HFFc6 (cell line): Measurements from ENCODE around the gene PPP1R12B. TPM values are rescaled to one million over a fixed set of nuclear protein-coding genes. Genes with fewer than 3 reads are reported as not detected.
"Not testable (repeated sequence)": the region's sequence is repeated elsewhere in the genome, so short reads cannot be mapped to it uniquely, and the experiment has no call there.

ENCODE experiments used
- DNase-seq: peaks from one replicate; pipeline ENCODE4 v3.0.0-alpha.2; 2018
- H3K27ac Mint-ChIP-seq: 2 replicates; pipeline ENCODE4 v1.8.0; 2020; ENCODE audit warnings: mild to moderate bottlenecking, mixed read lengths
- H3K27me3 Mint-ChIP-seq: 2 replicates; pipeline ENCODE4 v1.8.0; 2021; ENCODE audit warnings: mild to moderate bottlenecking, moderate library complexity, mixed read lengths; ENCODE audit not compliant: insufficient read depth
- H3K36me3 Mint-ChIP-seq: 2 replicates; pipeline ENCODE4 v1.8.0; 2021; ENCODE audit warnings: low read depth, mixed read lengths
- H3K4me1 Mint-ChIP-seq: 2 replicates; pipeline ENCODE4 v1.8.0; 2020; ENCODE audit warnings: low read depth, mixed read lengths
- H3K4me3 Mint-ChIP-seq: 2 replicates; pipeline ENCODE4 v1.8.0; 2020; ENCODE audit warnings: mild to moderate bottlenecking, moderate library complexity, mixed read lengths
- H3K9me3 Mint-ChIP-seq: 2 replicates; pipeline ENCODE4 v1.8.0; 2020; ENCODE audit warnings: mild to moderate bottlenecking, mixed read lengths
- total RNA-seq, 6 experiments: library from RNA; stranded (reverse); fragmentation: NEBNext Ultra II Directional; extraction: Animal tissue kit (Norgen Biotek cat#: 25700); gene quantifications; 2 replicates in 1 of 6; 3 replicates in 5 of 6; pipeline ENCODE4 v1.2.3, GENCODE V29; 2021
- TF ChIP-seq, protein P1 (sequence below): fragments of 200-600 bp; sonication (generic); IDR thresholded peaks from 2 replicates; pipeline ENCODE4 v1.5.0; 2021; ENCODE audit warnings: antibody characterized with exemption, mild to moderate bottlenecking

PPP1R12B gene
- total RNA-seq, 6 experiments from 2014 or later: 5.3 to 9.9 (median 6.9) TPM

DNA sequence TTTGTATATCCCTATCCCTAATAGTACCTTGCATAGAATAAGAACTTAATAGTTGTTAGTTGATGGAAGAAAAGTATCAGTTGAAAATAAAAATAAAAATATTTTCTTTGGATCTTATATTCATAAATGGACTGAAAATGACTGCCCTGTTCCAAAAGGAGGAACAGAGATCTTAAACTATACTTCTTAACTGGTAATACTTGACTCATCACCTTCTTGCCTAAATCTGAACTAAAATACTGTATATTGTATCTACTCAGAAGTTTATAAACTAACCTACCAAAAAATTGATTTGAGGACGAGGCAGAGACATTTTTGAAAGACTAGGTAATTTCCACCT is 182.9 kb downstream of the PPP1R12B start:
- DNase-seq: no peak
- Mint-ChIP-seq H3K9me3 (no peaks in the 10 kb centered on the region), H3K36me3 (no peaks in the 10 kb centered on the region), H3K4me1 (peaks cover 23% of the 10 kb centered on the region), H3K4me3 (peak overlapping the region; percentile 8; the same call in 1 of the 2 replicates), H3K27ac (peak overlapping the region; percentile 42), H3K27me3 (no peaks in the 10 kb centered on the region)
- TF ChIP-seq, protein P1, sequence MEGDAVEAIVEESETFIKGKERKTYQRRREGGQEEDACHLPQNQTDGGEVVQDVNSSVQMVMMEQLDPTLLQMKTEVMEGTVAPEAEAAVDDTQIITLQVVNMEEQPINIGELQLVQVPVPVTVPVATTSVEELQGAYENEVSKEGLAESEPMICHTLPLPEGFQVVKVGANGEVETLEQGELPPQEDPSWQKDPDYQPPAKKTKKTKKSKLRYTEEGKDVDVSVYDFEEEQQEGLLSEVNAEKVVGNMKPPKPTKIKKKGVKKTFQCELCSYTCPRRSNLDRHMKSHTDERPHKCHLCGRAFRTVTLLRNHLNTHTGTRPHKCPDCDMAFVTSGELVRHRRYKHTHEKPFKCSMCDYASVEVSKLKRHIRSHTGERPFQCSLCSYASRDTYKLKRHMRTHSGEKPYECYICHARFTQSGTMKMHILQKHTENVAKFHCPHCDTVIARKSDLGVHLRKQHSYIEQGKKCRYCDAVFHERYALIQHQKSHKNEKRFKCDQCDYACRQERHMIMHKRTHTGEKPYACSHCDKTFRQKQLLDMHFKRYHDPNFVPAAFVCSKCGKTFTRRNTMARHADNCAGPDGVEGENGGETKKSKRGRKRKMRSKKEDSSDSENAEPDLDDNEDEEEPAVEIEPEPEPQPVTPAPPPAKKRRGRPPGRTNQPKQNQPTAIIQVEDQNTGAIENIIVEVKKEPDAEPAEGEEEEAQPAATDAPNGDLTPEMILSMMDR: no peak

DNA sequence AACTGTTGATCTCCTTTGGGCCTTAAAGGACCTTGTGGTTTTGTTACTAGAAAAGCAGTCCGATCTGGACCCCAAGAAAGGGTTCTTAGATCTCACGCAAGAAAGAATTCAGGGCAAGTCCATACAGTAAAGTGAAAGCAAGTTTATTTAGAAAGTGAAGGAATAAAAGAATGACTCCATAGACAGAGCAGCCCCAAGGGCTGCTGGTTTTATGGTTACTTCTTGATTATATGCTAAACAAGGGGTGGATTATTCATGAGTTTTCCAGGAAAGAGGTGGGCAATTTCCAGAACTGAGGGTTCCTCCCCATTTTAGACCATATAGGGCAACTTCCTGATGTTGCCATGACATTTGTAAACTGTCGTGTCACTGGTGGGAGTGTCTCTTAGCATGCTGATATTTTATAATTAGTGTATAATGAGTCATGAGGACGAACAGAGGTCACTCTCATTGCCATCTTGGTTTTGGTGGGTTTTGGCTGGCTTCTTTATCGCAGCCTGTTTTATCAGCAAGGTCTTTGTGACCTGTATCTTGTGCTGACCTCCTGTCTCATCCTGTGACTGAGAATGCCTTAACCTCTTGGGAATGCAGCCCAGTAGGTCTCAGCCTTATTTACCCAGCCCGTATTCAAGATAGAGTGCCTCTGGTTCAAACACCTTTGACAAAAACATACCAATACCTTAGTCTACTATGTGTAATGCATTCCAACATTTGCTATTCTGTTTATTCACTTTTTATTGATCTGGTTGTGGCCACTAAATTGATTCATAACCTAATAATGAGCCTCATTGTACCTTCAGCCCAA is 183.5 kb downstream of the PPP1R12B start:
- DNase-seq: peak; percentile 49
- not testable (repeated sequence) for H3K9me3 Mint-ChIP-seq
- peak overlapping the region; percentile 8; the same call in 1 of the 2 replicates for H3K4me3 Mint-ChIP-seq

DNA sequence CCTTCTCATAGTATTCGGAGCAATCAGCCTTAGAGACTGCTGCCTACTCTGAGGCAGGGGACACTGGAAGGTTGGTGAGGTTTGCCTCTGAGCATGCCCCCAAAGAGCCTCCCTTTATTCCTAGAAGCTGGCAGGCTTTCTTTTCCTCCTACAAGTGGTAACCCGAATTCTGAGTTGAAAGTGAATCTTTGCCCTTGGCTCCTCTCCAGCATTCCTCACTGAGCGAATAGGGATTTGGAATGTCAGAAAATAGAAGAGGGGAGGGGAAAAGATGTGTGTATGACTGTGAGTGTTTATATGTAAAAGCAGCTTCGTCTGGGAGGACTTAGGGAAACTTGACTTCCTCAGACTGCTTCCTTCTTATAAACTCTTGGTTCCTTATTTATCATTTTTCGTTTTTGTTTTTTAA is 190.7 kb downstream of the PPP1R12B start:
- DNase-seq: peak; percentile 69
- Mint-ChIP-seq H3K4me1 (peaks cover 36% of the 10 kb centered on the region), H3K27ac (peak overlapping the region; percentile 71), H3K4me3 (peak overlapping the region; percentile 75)
- H3K36me3 Mint-ChIP-seq, H3K27me3 Mint-ChIP-seq, H3K9me3 Mint-ChIP-seq: not testable (repeated sequence)

More for the DNA sequence above, 183.5 kb downstream of the PPP1R12B start:
- peaks cover 23% of the 10 kb centered on the region for H3K4me1 Mint-ChIP-seq
- H3K36me3 Mint-ChIP-seq, H3K27me3 Mint-ChIP-seq: not testable (repeated sequence)
- H3K27ac Mint-ChIP-seq: peak overlapping the region; percentile 42

DNA sequence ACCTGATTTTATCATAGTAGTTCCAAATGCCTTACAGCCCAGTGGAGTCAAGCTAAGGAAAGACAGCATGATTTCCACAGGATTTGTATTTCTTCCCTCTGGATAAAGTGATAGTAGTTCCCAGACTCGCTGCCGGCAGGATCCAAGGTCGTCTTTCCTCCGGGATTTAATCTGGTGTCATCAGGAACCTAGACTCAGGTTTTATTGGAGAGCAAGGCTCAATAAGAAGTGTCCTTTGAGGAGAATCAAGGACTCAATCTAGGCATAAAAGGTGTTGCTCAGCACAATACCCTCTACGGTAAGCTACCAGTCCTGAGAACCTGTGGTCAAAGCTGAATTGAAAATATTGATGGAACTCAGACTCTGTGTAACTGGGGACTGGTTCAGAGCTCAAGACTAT is 191.1 kb downstream of the PPP1R12B start:
- Mint-ChIP-seq H3K27ac (peak overlapping the region; percentile 71), H3K4me3 (peak overlapping the region; percentile 75)

DNA sequence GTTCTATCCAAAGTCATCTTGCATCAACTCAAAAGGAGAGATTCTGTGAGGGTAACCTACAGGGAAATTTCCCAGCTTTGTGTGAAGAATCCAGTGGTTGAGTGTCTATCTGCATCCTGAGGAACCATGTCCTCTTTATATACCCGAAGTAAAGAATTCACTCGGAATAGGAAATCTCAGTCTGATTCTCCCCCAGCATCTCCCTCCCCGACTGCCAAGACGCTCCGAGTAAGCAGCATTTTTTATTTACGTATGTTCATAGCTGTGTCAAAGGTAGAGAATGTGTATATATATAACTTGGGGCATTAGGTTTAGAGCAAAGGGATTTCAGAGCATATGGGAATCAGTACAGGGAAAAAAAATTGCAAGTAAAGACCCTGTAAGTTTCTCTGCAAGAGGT is 191.5 kb downstream of the PPP1R12B start:
- Mint-ChIP-seq H3K27ac (peak overlapping the region; percentile 71; the same call in 1 of the 2 replicates), H3K36me3 (no peaks in the 10 kb centered on the region), H3K4me1 (peaks cover 36% of the 10 kb centered on the region), H3K4me3 (peak overlapping the region; percentile 75), H3K9me3 (no peaks in the 10 kb centered on the region), H3K27me3 (no peaks in the 10 kb centered on the region)
- DNase-seq: no peak
- TF ChIP-seq, protein P1: no peak

More for the DNA sequence above, 191.1 kb downstream of the PPP1R12B start:
- not testable (repeated sequence) for H3K27me3 Mint-ChIP-seq, H3K9me3 Mint-ChIP-seq, H3K36me3 Mint-ChIP-seq, DNase-seq
- peaks cover 36% of the 10 kb centered on the region for H3K4me1 Mint-ChIP-seq

DNA sequence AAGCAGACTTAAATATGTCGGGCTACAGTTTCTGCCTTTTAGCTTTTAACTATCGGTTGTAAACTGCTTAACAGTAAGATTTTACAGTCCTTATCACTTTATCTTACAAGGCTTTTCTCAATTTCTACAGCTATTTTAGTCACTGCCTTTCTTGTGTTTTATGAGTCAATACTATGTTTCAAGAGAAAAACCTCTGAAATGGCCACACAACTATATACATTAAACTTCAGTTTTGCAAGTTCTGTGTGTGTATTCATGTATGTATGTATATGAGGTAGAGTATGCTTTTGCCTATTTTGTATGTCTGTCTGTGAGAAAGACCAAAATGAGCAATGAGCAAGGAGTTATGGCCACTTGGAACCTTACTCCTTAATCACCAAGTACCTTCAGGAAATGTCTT is 191.9 kb downstream of the PPP1R12B start:
- DNase-seq: no peak
- no peaks in the 10 kb centered on the region for H3K9me3 Mint-ChIP-seq
- H3K4me3 Mint-ChIP-seq: peak overlapping the region; percentile 75; the same call in 1 of the 2 replicates
- no peaks in the 10 kb centered on the region for H3K27me3 Mint-ChIP-seq
- H3K27ac Mint-ChIP-seq: no peak overlapping the region; the same call in 1 of the 2 replicates
- no peaks in the 10 kb centered on the region for H3K36me3 Mint-ChIP-seq
- TF ChIP-seq, protein P1: no peak
- H3K4me1 Mint-ChIP-seq: peaks cover 36% of the 10 kb centered on the region

DNA sequence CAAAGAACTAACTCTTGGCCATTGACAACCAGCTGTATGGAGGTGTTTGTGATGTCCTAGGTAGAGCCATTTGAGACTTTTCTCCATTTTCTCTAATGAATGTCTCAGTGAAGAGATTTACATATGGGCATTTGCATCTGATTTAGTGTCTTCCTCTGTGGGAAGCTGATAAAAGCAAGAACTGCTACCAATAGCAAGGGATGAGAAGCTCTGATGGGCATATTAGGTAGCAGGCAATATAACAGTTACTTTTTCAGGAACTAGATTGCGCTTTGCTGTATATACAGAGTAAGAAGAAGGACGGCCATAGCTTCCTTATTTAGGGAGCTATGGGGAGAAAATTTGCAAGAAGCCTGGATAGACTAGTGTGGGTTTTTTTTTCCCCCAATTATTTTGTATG is 192.4 kb downstream of the PPP1R12B start:
- not testable (repeated sequence) for H3K27ac Mint-ChIP-seq, H3K27me3 Mint-ChIP-seq, H3K4me3 Mint-ChIP-seq, DNase-seq, H3K9me3 Mint-ChIP-seq, H3K36me3 Mint-ChIP-seq
- peaks cover 36% of the 10 kb centered on the region for H3K4me1 Mint-ChIP-seq

DNA sequence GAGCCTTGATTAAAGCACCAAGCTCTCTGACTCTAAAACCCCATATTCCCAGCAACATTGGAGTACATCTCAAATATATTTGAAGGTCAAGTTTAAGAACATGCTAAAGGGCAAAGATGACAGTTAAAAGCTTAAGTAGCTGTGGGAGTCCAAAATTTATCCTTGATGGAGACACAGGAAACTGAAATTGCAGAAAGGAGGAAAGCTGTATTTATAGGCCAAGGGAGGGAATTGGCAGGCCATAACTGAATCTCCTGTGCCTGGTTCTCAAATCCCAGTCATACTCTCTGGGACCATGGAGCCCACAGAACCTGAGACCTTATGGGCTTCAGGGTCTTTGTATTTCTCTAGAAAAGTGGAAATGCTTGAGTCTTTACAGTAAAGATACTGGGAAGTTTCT is 193.9 kb downstream of the PPP1R12B start:
- H3K27ac Mint-ChIP-seq, H3K27me3 Mint-ChIP-seq: not testable (repeated sequence)
- peaks cover 45% of the 10 kb centered on the region for H3K4me1 Mint-ChIP-seq

DNA sequence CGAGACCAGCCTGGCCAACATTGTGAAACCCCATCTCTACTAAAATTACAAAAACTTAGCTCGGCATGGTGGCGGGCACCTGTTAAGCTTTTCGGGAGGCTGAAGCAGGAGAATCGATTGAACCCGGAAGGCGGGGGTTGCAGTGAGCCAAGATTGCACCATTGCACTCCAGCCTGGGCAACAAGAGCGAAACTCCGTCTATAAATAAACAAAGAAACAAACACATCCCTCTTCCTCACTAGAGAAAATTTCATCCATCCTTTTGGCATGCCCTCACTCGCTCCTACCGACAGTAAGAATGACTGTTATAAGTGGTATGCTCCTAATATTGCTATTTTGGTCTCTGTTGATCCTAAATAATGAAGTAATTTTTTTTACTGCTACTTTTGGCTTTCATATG is 195.0 kb downstream of the PPP1R12B start:
- DNase-seq: peak; percentile 65
- H3K4me3 Mint-ChIP-seq: peak overlapping the region; percentile 46; the same call in 1 of the 2 replicates
- H3K27me3 Mint-ChIP-seq, H3K36me3 Mint-ChIP-seq, H3K9me3 Mint-ChIP-seq: not testable (repeated sequence)
- peaks cover 40% of the 10 kb centered on the region for H3K4me1 Mint-ChIP-seq
- peak overlapping the region; percentile 50; the same call in 1 of the 2 replicates for H3K27ac Mint-ChIP-seq

More for the DNA sequence above, 193.9 kb downstream of the PPP1R12B start:
- H3K4me3 Mint-ChIP-seq, H3K9me3 Mint-ChIP-seq, DNase-seq, H3K36me3 Mint-ChIP-seq: not testable (repeated sequence)

DNA sequence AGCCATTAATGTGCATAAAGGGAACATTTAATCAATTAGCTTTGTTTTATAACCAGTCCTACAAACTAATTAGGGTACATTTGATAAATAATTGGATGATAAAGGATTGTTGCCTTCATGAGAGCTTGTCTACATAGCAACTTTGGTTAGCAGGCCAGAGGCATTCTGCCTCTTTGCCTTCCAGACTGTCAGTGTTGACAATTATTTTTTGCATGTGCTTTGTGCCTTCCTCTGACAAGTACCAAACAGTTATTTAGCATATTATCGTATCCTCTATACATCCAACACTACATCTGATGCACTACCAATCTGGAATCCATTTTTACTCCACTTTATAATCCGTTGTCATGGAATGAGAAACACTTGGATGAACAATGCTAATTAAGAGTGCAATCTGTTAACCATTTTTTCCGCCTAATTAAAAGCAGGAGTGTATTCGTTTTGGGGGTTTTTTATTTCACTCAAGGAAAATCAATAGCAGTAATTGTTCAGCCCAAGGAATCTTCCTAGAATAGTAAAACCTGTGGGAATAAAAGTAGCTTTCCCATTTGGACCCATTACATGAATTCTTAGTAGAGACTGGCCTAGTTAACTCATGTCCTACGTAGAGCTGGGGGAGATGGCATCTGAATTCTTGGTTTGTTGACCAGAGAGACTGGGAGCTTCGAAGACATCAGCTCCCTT is 196.4 kb downstream of the PPP1R12B start:
- H3K27me3 Mint-ChIP-seq, H3K27ac Mint-ChIP-seq, H3K4me3 Mint-ChIP-seq, H3K9me3 Mint-ChIP-seq, DNase-seq, H3K36me3 Mint-ChIP-seq: not testable (repeated sequence)
- peaks cover 27% of the 10 kb centered on the region for H3K4me1 Mint-ChIP-seq
